Suppressor macrophage (primary cell): ENCODE measurements around the gene MEIOSIN.
A peak's percentile ranks its signal among the peaks of the same experiment; 100 is the strongest.
"Not testable (repeated sequence)": the region's sequence is repeated elsewhere in the genome, so short reads cannot be mapped to it uniquely, and the experiment has no call there.

Source experiments
- DNase-seq, 4 experiments: peaks; one replicate each; pipeline ENCODE4 v3.0.0-alpha.2; 2020 to 2022

MEIOSIN gene

GRCh38 chr19:45781214-45782161 lies 48.2 kb downstream of the MEIOSIN start:
- peak; percentile 23 to 36 (median 34) for DNase-seq

- no peak for DNase-seq
These were observed 49.0 kb downstream of the MEIOSIN start, which contains the start of gene DMPK for GRCh38 chr19:45782162-45782691. Gene DMPK, minus strand, starts transcription at chr19:45782490. Its CDS starts 138 bp downstream, at chr19:45782352.

GRCh38 chr19:45782820-45783785 lies 49.9 kb downstream of the MEIOSIN start:
- no peak for DNase-seq

GRCh38 chr19:45784096-45784495 lies 50.9 kb downstream of the MEIOSIN start:
- DNase-seq: no peak

- DNase-seq: no peak
These were observed 51.9 kb downstream of the MEIOSIN start for GRCh38 chr19:45785097-45785496.

GRCh38 chr19:45785781-45786532 lies 52.7 kb downstream of the MEIOSIN start:
- DNase-seq: no peak

- no peak for DNase-seq
These were observed 53.3 kb downstream of the MEIOSIN start for GRCh38 chr19:45786533-45786894.

- DNase-seq: no peak
These were observed 56.0 kb downstream of the MEIOSIN start for GRCh38 chr19:45789035-45789786.

- DNase-seq: peak; percentile 76 to 91 (median 88)
These were observed 57.7 kb downstream of the MEIOSIN start for GRCh38 chr19:45790942-45791341.

GRCh38 chr19:45791744-45792469 lies 58.7 kb downstream of the MEIOSIN start:
- DNase-seq: no peak

GRCh38 chr19:45792470-45793177 lies 59.4 kb downstream of the MEIOSIN start, which contains the start of gene DMWD:
Gene DMWD, minus strand, starts transcription at chr19:45792845. Its CDS starts 89 bp downstream, at chr19:45792756.
- peak; percentile 98 to 99 (median 98) for DNase-seq

- no peak for DNase-seq
These were observed 59.9 kb downstream of the MEIOSIN start for GRCh38 chr19:45793178-45793564.

GRCh38 chr19:45793876-45794275 lies 60.6 kb downstream of the MEIOSIN start:
- peak; percentile 45 to 71 (median 58) for DNase-seq

- no peak for DNase-seq
These were observed 61.4 kb downstream of the MEIOSIN start for GRCh38 chr19:45794627-45795026.

- peak; percentile 49 to 74 (median 66) for DNase-seq
These were observed 65.8 kb downstream of the MEIOSIN start for GRCh38 chr19:45798995-45799517.

- not testable (repeated sequence) for DNase-seq
These were observed 66.3 kb downstream of the MEIOSIN start for GRCh38 chr19:45799541-45799940.

GRCh38 chr19:45800070-45800553 lies 66.9 kb downstream of the MEIOSIN start:
- DNase-seq: peak in 2 of 4 experiments; percentile 24 to 35

- DNase-seq: no peak
These were observed 68.5 kb downstream of the MEIOSIN start for GRCh38 chr19:45801603-45802175.
